RWPE2 (cell line): ENCODE measurements around the gene ZCCHC2.

Source experiments
- ATAC-seq: fragments of 200-7000 bp; cut with Tn5 transposase; 3 replicates; pipeline ENCODE4 v1.9.1; 2021; ENCODE audit warnings: low read depth
- DNase-seq: peaks from one replicate; pipeline ENCODE4 v3.0.0-alpha.2; 2020; ENCODE audit warnings: low spot score
- H3K27ac ChIP-seq: fragments of 450-650 bp; 2 replicates; pipeline ENCODE4 v1.5.1; 2017; ENCODE audit warnings: mild to moderate bottlenecking; ENCODE audit not compliant: poor library complexity, severe bottlenecking
- H3K27me3 ChIP-seq: fragments of 250-450 bp; sonication (Bioruptor Pico); 2 replicates; pipeline ENCODE4 v1.5.1; 2021; ENCODE audit warnings: mild to moderate bottlenecking, moderate library complexity; ENCODE audit not compliant: insufficient read depth, poor library complexity, severe bottlenecking
- H3K36me3 ChIP-seq: fragments of 250-450 bp; sonication (Bioruptor Pico); 2 replicates; pipeline ENCODE4 v1.5.1; 2020; ENCODE audit warnings: low read depth, mild to moderate bottlenecking, moderate library complexity
- H3K4me1 ChIP-seq: fragments of 250-450 bp; sonication (Bioruptor Pico); 2 replicates; pipeline ENCODE4 v1.5.1; 2021; ENCODE audit warnings: mild to moderate bottlenecking, moderate library complexity; ENCODE audit not compliant: insufficient read depth, poor library complexity, severe bottlenecking
- H3K4me3 ChIP-seq: fragments of 250-450 bp; sonication (Bioruptor Pico); 2 replicates; pipeline ENCODE4 v1.5.1; 2021; ENCODE audit warnings: mild to moderate bottlenecking, moderate library complexity; ENCODE audit not compliant: severe bottlenecking
- H3K9me3 ChIP-seq: fragments of 250-450 bp; sonication (Bioruptor Pico); 2 replicates; pipeline ENCODE4 v1.5.1; 2021; ENCODE audit warnings: mild to moderate bottlenecking, moderate library complexity; ENCODE audit not compliant: severe bottlenecking
- CTCF ChIP-seq: fragments of 450-650 bp; IDR thresholded peaks from one replicate; pipeline ENCODE4 v1.5.1; 2017; ENCODE audit warnings: mild to moderate bottlenecking, moderate library complexity; ENCODE audit not compliant: poor library complexity, severe bottlenecking

Gene ZCCHC2

GRCh38 chr18:62525608-62526007 lies 2.8 kb downstream of the ZCCHC2 start:
- DNase-seq (no peak), ATAC-seq (no peak)
- Histone ChIP-seq H3K4me1 (peaks cover 13% of the 10 kb centered on the region), H3K4me3 (peak overlapping the region; percentile 68), H3K36me3 (no peaks in the 10 kb centered on the region), H3K27ac (peak overlapping the region; percentile 87), H3K9me3 (no peaks in the 10 kb centered on the region), H3K27me3 (no peaks in the 10 kb centered on the region)
- no peak for TF ChIP-seq CTCF

- H3K9me3 ChIP-seq, result no peaks in the 10 kb centered on the region
- no peaks in the 10 kb centered on the region for H3K27me3 ChIP-seq
- peaks cover 10% of the 10 kb centered on the region for H3K4me1 ChIP-seq
- no peak for TF ChIP-seq CTCF
- DNase-seq, result no peak
- H3K4me3 ChIP-seq, result peak overlapping the region; percentile 68
- peak overlapping the region; percentile 87 for H3K27ac ChIP-seq
- ATAC-seq, result 0 out of 3 replicates have a peak, but pooled peaks have one; percentile 3
- no peaks in the 10 kb centered on the region for H3K36me3 ChIP-seq
Measured at GRCh38 chr18:62526098-62527025, 3.5 kb downstream of the ZCCHC2 start.

- no peak for TF ChIP-seq CTCF
- ATAC-seq, result no peak
- H3K9me3 ChIP-seq, result no peaks in the 10 kb centered on the region
- H3K4me3 ChIP-seq, result no peak overlapping the region
- no peak for DNase-seq
- H3K4me1 ChIP-seq, result peaks cover 7% of the 10 kb centered on the region
- no peak overlapping the region for H3K27ac ChIP-seq
- H3K36me3 ChIP-seq, result no peaks in the 10 kb centered on the region
- no peaks in the 10 kb centered on the region for H3K27me3 ChIP-seq
Measured at GRCh38 chr18:62529597-62529996, 6.8 kb downstream of the ZCCHC2 start.

- ATAC-seq, result no peak
- peaks cover 7% of the 10 kb centered on the region for H3K4me1 ChIP-seq
- no peaks in the 10 kb centered on the region for H3K9me3 ChIP-seq
- H3K4me3 ChIP-seq, result no peak overlapping the region
- H3K27ac ChIP-seq, result no peak overlapping the region
- no peak for DNase-seq
- no peak for TF ChIP-seq CTCF
- H3K36me3 ChIP-seq, result no peaks in the 10 kb centered on the region
- no peaks in the 10 kb centered on the region for H3K27me3 ChIP-seq
Measured at GRCh38 chr18:62531078-62531477, 8.3 kb downstream of the ZCCHC2 start.

GRCh38 chr18:62531931-62532330 lies 9.1 kb downstream of the ZCCHC2 start:
- no peaks in the 10 kb centered on the region for H3K27me3 ChIP-seq
- H3K4me3 ChIP-seq, result no peak overlapping the region
- DNase-seq (no peak), ATAC-seq (no peak)
- H3K9me3 ChIP-seq, result no peaks in the 10 kb centered on the region
- H3K4me1 ChIP-seq, result peaks cover 7% of the 10 kb centered on the region
- H3K36me3 ChIP-seq, result no peaks in the 10 kb centered on the region
- no peak for TF ChIP-seq CTCF
- no peak overlapping the region for H3K27ac ChIP-seq
